ENCODE data around the gene DYSF.

DNA sequence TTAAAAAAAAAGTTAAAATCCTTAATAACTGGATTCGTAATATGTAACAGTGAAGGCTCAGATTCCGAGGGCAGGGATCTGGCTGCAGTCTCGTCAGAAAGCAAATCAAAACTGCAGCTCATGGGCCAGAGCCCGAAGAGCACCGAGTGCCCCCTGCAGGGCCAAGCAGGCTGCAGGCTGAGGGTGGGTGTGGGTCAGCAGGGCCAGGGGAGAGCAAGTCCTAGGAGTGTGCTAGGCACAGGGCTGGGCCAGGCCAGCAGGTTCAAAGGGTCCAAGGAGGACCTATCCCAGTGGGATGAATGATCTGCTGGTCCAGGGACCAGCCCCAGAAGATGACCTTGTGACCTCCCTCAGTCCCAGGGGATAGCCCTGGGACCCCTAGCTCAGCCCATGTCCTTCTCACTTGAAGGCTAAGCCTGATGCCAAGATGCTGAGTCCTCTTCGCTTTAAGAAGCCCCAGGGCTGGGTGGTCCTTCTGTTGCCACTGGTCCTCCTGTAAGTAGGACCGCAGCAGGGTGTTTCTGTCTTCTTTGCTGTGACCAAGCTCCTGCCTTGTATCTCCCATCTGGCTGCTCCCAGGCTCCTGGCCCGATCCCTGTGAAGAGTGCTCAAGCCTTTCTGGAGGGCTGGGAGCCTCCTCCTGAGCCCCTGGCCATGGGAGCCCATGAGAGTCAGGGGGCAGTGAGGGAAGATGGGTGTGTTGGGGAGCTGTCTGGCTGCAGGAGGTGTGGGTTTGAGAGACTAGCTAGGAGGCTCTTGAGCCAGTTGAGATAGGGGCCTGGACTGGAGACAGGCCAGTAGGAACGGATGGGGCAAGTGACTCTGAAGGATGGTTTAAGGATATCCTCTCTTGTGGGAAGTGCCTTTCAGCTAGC lies 150.7 kb downstream of the DYSF start:
- no peak for TF ChIP-seq POLR2AphosphoS5 (IDR thresholded peaks at IDR 0.05; ENCODE audit: low read depth, low read length)
- TF ChIP-seq, protein P1, sequence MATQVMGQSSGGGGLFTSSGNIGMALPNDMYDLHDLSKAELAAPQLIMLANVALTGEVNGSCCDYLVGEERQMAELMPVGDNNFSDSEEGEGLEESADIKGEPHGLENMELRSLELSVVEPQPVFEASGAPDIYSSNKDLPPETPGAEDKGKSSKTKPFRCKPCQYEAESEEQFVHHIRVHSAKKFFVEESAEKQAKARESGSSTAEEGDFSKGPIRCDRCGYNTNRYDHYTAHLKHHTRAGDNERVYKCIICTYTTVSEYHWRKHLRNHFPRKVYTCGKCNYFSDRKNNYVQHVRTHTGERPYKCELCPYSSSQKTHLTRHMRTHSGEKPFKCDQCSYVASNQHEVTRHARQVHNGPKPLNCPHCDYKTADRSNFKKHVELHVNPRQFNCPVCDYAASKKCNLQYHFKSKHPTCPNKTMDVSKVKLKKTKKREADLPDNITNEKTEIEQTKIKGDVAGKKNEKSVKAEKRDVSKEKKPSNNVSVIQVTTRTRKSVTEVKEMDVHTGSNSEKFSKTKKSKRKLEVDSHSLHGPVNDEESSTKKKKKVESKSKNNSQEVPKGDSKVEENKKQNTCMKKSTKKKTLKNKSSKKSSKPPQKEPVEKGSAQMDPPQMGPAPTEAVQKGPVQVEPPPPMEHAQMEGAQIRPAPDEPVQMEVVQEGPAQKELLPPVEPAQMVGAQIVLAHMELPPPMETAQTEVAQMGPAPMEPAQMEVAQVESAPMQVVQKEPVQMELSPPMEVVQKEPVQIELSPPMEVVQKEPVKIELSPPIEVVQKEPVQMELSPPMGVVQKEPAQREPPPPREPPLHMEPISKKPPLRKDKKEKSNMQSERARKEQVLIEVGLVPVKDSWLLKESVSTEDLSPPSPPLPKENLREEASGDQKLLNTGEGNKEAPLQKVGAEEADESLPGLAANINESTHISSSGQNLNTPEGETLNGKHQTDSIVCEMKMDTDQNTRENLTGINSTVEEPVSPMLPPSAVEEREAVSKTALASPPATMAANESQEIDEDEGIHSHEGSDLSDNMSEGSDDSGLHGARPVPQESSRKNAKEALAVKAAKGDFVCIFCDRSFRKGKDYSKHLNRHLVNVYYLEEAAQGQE (IDR thresholded peaks at IDR 0.05; ENCODE audit: insufficient read depth in 1 of 2, low read depth in 2 of 2, low read length in 2 of 2) = no peak
- no peak for TF ChIP-seq SIN3A (IDR thresholded peaks at IDR 0.05; ENCODE audit: borderline replicate concordance, insufficient read depth, low read length)

Measured in PFSK-1 (cell line).